ENCODE measurements around the gene PRSS33.

Gene PRSS33

DNA sequence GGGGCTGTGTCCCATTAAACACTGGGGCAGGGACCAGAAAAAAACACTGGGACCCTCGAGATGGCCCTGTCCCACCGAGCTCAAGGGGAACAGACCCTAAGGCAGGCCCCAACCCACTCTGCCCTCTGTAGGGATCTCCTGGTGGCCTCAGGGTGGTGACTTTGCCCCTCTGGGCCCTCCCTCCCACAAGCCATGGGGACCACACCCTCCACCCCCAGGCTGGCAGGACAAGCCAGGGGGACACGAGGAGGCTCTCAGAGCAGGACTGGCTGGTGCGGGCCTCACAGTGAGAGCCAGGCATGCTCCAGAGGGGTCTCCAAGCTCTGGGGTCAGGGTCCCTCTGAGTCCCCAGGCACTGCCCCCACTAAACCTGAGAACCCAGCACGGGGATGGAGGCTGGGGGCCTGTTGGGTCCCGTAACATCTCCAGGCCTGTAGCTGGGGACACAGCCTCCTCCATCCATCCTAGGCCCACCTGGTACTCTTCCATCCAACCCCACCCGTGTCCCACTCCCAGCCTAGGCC, 49.4 kb downstream of the PRSS33 start:
- no peak for DNase-seq

DNA sequence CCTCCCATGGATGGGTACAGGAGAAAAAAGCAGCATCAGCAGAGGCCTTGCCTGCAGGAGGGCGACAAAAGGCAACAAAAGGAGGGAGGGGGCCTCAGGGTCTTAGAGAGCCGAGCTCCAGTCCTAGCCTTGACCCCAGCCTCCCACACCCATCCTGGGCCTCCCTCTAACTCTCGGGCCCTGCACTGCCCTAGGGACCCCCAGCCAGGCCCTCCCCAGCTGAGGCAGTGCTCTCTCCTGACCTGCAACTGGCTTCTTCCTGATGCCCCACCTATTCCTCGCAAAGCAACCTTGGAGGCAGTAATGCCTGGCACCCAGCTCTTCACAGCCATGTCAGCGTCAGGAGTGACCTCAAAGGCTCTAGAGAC, 50.1 kb downstream of the PRSS33 start:
- DNase-seq: no peak

DNA sequence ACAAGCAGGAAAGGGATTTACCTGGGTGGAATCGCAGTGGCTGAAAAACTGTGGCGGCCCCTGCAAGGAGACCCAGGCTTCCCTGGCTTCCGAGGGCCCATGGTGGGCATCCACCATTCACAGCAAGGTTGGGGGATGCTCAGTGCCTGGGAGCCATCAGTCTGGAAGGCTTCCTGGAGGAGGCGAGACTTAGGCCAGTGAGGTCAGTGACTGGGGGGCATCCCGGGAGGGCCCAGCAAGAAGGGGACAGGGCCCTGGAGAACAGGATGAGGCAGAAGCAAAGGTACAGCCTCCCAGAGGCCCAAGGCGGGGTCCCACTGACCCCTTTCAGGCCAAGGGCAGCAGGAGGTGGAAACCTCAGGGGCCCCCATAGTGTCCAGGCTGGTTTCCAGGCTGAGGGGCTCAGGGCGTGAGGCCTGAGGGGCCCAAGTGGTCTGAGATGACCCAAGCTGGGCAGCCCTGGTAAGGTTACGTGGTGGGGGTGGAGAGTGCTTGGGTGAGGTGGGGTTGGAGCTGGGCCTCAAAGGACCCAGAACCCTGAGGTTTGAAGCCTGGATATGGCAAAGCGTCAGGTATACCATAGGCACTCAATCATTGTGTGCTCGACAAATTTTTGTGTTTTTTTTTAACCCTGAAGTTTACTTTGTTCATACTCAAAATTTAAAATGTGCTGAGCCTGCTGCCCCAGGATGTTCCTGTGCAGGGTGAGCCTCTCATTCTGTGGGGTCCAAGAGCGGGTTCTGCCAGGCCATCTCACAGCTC, 50.7 kb downstream of the PRSS33 start:
- no peak for DNase-seq

DNA sequence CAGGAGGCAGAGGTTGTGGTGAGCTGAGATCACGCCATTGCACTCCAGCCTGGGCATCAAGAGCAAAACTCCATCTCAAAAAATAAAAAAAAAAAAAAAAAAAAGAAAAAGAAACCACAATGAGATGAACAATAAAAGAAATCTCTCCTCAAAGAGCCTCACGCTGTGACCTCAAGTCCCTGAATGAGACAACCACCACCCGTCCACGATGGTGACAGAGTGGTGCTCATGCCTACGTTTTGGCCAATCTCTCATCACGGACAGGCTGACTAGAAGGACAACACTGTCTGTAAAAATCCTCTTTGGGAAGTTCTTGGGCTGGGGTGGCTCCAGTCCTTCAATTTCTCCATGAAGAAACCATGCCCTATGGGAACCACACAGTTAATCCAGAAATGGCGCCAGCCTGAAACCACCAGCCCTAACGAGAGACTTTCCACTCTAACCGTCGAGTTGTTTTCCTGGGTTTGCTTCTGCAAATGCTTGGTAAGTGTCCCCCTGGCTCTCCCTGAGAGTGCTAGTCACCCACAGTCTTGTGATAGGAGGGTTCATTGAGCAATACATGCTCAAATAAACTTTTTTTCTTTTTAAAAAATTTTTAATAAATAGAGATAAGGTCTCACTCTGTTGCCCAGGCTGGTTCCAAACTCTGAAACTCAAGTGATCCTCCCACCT, 52.4 kb downstream of the PRSS33 start:
- no peak for DNase-seq
